ENCODE measurements around the gene USP21. TPM values are rescaled to one million over a fixed set of nuclear protein-coding genes. Genes with fewer than 3 reads are reported as not detected.

USP21 gene, protein sequence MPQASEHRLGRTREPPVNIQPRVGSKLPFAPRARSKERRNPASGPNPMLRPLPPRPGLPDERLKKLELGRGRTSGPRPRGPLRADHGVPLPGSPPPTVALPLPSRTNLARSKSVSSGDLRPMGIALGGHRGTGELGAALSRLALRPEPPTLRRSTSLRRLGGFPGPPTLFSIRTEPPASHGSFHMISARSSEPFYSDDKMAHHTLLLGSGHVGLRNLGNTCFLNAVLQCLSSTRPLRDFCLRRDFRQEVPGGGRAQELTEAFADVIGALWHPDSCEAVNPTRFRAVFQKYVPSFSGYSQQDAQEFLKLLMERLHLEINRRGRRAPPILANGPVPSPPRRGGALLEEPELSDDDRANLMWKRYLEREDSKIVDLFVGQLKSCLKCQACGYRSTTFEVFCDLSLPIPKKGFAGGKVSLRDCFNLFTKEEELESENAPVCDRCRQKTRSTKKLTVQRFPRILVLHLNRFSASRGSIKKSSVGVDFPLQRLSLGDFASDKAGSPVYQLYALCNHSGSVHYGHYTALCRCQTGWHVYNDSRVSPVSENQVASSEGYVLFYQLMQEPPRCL
- 10 to 100 TPM; 62.0 to 63.6 TPM for total RNA-seq
- 10 to 100 TPM; 15.5 to 30.6 TPM for polyA plus RNA-seq

DNA sequence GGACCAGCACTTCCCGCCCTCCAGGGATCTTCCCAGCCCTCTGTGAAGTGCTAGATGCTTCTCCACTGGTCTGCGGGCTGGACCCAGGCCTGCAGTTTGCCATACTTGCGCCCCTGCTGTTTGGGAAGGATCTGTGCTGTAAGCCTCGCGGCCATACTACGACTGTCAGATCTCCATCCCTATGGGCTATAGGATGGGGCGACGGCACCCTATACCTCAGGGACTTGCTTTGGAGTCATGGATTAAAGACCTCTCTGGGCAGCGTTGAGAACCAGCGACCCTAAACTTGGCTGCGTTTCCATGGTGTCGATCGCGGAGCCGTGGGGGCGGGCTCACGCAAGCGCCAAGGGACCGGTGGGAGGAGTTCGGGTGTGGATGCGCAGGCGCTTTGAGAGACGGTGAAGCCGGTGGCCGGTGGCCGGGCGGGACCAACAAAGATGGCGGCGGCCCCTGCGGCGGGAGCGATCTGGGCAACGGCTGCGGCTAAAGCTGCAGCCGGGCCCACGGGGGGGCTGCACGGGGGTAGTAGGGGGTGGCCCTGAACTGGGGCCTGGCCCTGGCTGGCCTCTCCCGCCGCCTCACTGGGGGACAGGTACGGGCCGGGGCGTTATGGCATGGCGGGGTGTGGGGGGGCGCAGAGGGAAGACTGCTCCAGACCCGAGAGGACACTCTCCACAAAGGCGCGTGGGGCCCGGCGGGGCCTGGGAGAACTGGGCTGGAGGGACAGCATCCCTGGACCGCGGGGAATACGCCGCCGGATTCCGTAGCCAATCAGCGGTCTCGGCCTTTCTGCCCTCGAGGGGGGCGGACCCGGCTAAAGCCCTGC lies at the start of gene USP21:
Gene USP21, plus strand, starts transcription at position 414 of the 826 bp plus-strand sequence. CDS start 1,141 bp downstream, outside the sequence.
- peaks cover 0 to 3% (median 0%) of the 10 kb centered on the region in 8 donors for H3K9me3 Mint-ChIP-seq
- Histone ChIP-seq H3K4me1 (ENCODE audit: insufficient read depth, low read length) (peaks cover 45% of the 10 kb centered on the region), H3K9me3 (ENCODE audit: control insufficient read depth in 1 of 2, low read length in 2 of 2) (no peaks in the 10 kb centered on the region), H3K4me3 (ENCODE audit: low read length in 2 of 2) (peak within 1 kb of the TSS; percentile 83 to 93), H3K36me3 (ENCODE audit: insufficient read depth, low read length) (peaks cover 19% of the 10 kb centered on the region), H3K27ac (ENCODE audit: low read depth, low read length) (peak within 1 kb of the TSS; percentile 84), H3K27me3 (ENCODE audit: insufficient read depth, low read length) (no peaks in the 10 kb centered on the region)
- peak; percentile 91 to 92 (median 92) for DNase-seq
- POLR2A ChIA-PET (ENCODE audit: partially characterized antibody) = interaction anchor here (0.6 to 2.7 kb wide), 7 partner anchors 11 to 138 kb away, joined by 3 to 15 read pairs (median 9); partner anchors contain the start of genes B4GALT3, NDUFS2 and TOMM40L
- peaks cover 40 to 77% (median 61%) of the 10 kb centered on the region in 4 donors for H3K4me1 Mint-ChIP-seq
- CTCF ChIA-PET (ENCODE audit: partially characterized antibody) = interaction anchor here (1.0 to 2.4 kb wide), 4 partner anchors 33 to 90 kb away, joined by 3 to 9 read pairs (median 6); partner anchors contain the start of genes ARHGAP30, NDUFS2 and TOMM40L
- intact Hi-C loops (cut with micrococcal nuclease) = loop anchor here (10.0 kb wide), 1 partner anchor 1064 kb away; the partner anchor contains the start of gene IGSF8
- no peaks in the 10 kb centered on the region for H3K27me3 Mint-ChIP-seq
- H3K36me3 Mint-ChIP-seq = peaks cover 27 to 59% of the 10 kb centered on the region in 2 donors
- H3K4me3 Mint-ChIP-seq = peak within 1 kb of the TSS; percentile 91 to 99 (median 94)
- H3K27ac Mint-ChIP-seq = peak within 1 kb of the TSS; percentile 94 to 99 (median 97)

DNA sequence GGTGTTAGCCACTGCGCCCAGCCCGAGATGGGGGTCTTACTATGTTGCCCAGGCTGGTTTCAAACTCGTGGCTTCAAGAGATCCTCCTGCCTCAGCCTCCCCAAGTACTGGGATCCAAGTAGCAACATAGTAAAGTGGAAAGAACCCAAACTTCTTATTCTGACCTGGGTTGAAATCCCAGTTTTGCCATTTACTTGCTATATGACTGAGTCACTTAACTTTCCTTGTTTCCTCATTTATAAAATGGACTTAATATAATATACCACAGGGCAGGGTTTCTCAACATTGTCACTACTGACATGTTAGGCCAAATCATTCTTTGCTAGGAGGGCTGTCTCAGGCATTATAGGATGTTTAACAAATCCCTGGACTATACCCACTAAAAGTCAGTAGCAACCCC lies 48.2 kb upstream of the USP21 start:
- Mint-ChIP-seq H3K4me1 (peaks cover 34 to 53% (median 42%) of the 10 kb centered on the region in 4 donors), H3K4me3 (no peak overlapping the region), H3K36me3 (peaks cover 8 to 33% of the 10 kb centered on the region in 2 donors), H3K27ac (peak overlapping the region in 1 of 7 donors; percentile 67), H3K9me3 (peaks cover 0 to under 1% (median 0%) of the 10 kb centered on the region in 8 donors), H3K27me3 (no peaks in the 10 kb centered on the region)
- ChIA-PET POLR2A (ENCODE audit: partially characterized antibody) (no interaction called here), CTCF (ENCODE audit: partially characterized antibody) (no interaction called here)
- H3K36me3 ChIP-seq (ENCODE audit: insufficient read depth, low read length) = peaks cover 3% of the 10 kb centered on the region
- no peak overlapping the region for H3K4me3 ChIP-seq (ENCODE audit: low read length in 2 of 2)
- intact Hi-C loops (cut with micrococcal nuclease) = no loop called here
- H3K9me3 ChIP-seq (ENCODE audit: control insufficient read depth in 1 of 2, low read length in 2 of 2) = no peaks in the 10 kb centered on the region
- H3K27me3 ChIP-seq (ENCODE audit: insufficient read depth, low read length) = no peaks in the 10 kb centered on the region
- DNase-seq = no peak
- H3K27ac ChIP-seq (ENCODE audit: low read depth, low read length) = no peak overlapping the region
- peaks cover 39% of the 10 kb centered on the region for H3K4me1 ChIP-seq (ENCODE audit: insufficient read depth, low read length)

DNA sequence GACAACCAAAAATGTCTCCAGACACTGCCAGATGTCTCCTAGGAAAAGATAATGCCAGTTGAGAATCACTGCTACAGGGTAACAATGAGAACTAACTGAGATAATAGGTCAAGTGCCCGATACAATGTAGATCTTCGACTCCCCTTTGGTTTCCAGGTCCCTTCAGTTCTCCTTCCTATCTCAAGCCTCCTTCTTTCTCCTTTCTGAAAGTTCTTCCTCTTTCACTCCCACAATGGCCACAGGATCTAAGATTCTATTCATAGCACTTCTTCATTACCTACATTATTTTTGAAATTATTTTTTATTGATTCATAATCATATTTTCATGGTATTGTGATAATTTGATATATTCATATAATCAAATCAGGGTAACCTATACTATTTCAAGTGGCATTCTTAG lies 47.8 kb upstream of the USP21 start:
- H3K27me3 Mint-ChIP-seq = no peaks in the 10 kb centered on the region
- no peaks in the 10 kb centered on the region for H3K27me3 ChIP-seq (ENCODE audit: insufficient read depth, low read length)
- H3K36me3 Mint-ChIP-seq = peaks cover 4 to 32% of the 10 kb centered on the region in 2 donors
- no peak overlapping the region for H3K4me3 Mint-ChIP-seq
- peaks cover 35 to 53% (median 42%) of the 10 kb centered on the region in 4 donors for H3K4me1 Mint-ChIP-seq
- H3K4me3 ChIP-seq (ENCODE audit: low read length in 2 of 2) = no peak overlapping the region
- peak overlapping the region in 3 of 7 donors; percentile 22 to 67 (median 54) for H3K27ac Mint-ChIP-seq
- intact Hi-C loops (cut with micrococcal nuclease) = no loop called here
- H3K9me3 ChIP-seq (ENCODE audit: control insufficient read depth in 1 of 2, low read length in 2 of 2) = no peaks in the 10 kb centered on the region
- POLR2A ChIA-PET (ENCODE audit: partially characterized antibody) = interaction anchor here (0.9 to 1.4 kb wide), 3 partner anchors 14 to 42 kb away, joined by 3 to 4 read pairs (median 3); partner anchors contain the start of genes DEDD, KLHDC9 and UFC1
- CTCF ChIA-PET (ENCODE audit: partially characterized antibody) = interaction anchor here (1.0 kb wide), 1 partner anchor 14 kb away, joined by 3 read pairs; no protein-coding TSS in a partner anchor
- H3K9me3 Mint-ChIP-seq = no peaks in the 10 kb centered on the region
- H3K36me3 ChIP-seq (ENCODE audit: insufficient read depth, low read length) = peaks cover 3% of the 10 kb centered on the region
- peaks cover 43% of the 10 kb centered on the region for H3K4me1 ChIP-seq (ENCODE audit: insufficient read depth, low read length)
- DNase-seq = no peak
- H3K27ac ChIP-seq (ENCODE audit: low read depth, low read length) = no peak overlapping the region

DNA sequence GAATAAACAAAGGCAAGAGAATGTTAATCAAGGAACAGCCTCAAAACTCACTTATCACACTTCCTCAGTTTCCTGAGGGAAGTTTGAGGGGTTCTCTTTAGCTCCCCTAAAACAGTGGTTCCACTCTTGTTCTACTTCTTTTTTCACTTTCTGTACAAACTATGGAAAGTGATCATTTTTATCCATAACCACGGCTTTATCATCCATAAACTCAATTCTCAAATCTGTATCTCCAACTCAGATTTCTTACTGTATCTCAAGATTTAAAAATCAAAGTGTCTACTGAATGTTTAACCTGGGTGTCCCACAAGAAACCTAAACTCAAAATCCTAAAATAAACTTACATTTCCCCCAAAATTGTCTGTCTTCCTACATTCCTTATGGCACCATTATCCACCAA lies 45.4 kb upstream of the USP21 start:
- Mint-ChIP-seq H3K4me3 (peak overlapping the region in 1 of 8 donors; percentile 5), H3K4me1 (peaks cover 37 to 71% (median 54%) of the 10 kb centered on the region in 4 donors), H3K36me3 (peaks cover 4 to 35% of the 10 kb centered on the region in 2 donors), H3K9me3 (no peaks in the 10 kb centered on the region), H3K27ac (peak overlapping the region in 6 of 7 donors; percentile 3 to 40 (median 14)), H3K27me3 (no peaks in the 10 kb centered on the region)
- DNase-seq = no peak
- H3K4me3 ChIP-seq (ENCODE audit: low read length in 2 of 2) = no peak overlapping the region
- intact Hi-C loops (cut with micrococcal nuclease) = no loop called here
- H3K9me3 ChIP-seq (ENCODE audit: control insufficient read depth in 1 of 2, low read length in 2 of 2) = no peaks in the 10 kb centered on the region
- H3K4me1 ChIP-seq (ENCODE audit: insufficient read depth, low read length) = peaks cover 58% of the 10 kb centered on the region
- ChIA-PET POLR2A (ENCODE audit: partially characterized antibody) (no interaction called here), CTCF (ENCODE audit: partially characterized antibody) (no interaction called here)
- no peak overlapping the region for H3K27ac ChIP-seq (ENCODE audit: low read depth, low read length)
- peaks cover 3% of the 10 kb centered on the region for H3K36me3 ChIP-seq (ENCODE audit: insufficient read depth, low read length)
- no peaks in the 10 kb centered on the region for H3K27me3 ChIP-seq (ENCODE audit: insufficient read depth, low read length)

DNA sequence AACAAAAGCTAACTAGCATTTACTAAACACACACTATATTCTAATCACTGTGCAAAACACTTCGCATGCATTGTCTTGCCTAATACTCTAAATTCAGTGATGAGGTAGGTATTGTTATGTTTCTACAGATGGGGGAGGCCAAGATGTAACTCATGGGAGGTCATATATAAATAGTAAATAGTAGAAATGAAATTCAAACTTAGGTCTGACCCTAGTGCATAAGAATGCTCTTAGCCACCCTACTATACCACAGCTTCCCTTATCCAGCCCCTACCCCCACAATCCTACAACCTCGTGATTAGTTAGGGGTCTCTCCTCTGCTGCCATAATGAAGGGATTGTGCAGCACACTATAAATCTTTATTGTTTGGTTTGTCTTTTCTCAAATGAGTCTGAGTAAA lies 44.7 kb upstream of the USP21 start:
- ChIA-PET POLR2A (ENCODE audit: partially characterized antibody) (no interaction called here), CTCF (ENCODE audit: partially characterized antibody) (no interaction called here)
- intact Hi-C loops (cut with micrococcal nuclease) = no loop called here
- Mint-ChIP-seq H3K4me3 (peak overlapping the region in 1 of 8 donors; percentile 5), H3K27ac (peak overlapping the region in 3 of 7 donors; percentile 10 to 36 (median 19)), H3K9me3 (no peaks in the 10 kb centered on the region), H3K27me3 (no peaks in the 10 kb centered on the region), H3K36me3 (peaks cover 4 to 34% of the 10 kb centered on the region in 2 donors), H3K4me1 (peaks cover 40 to 76% (median 58%) of the 10 kb centered on the region in 4 donors)
- Histone ChIP-seq H3K9me3 (ENCODE audit: control insufficient read depth in 1 of 2, low read length in 2 of 2) (no peaks in the 10 kb centered on the region), H3K27ac (ENCODE audit: low read depth, low read length) (no peak overlapping the region), H3K27me3 (ENCODE audit: insufficient read depth, low read length) (no peaks in the 10 kb centered on the region), H3K4me3 (ENCODE audit: low read length in 2 of 2) (no peak overlapping the region), H3K4me1 (ENCODE audit: insufficient read depth, low read length) (peaks cover 64% of the 10 kb centered on the region), H3K36me3 (ENCODE audit: insufficient read depth, low read length) (peaks cover under 1% of the 10 kb centered on the region)
- no peak for DNase-seq

DNA sequence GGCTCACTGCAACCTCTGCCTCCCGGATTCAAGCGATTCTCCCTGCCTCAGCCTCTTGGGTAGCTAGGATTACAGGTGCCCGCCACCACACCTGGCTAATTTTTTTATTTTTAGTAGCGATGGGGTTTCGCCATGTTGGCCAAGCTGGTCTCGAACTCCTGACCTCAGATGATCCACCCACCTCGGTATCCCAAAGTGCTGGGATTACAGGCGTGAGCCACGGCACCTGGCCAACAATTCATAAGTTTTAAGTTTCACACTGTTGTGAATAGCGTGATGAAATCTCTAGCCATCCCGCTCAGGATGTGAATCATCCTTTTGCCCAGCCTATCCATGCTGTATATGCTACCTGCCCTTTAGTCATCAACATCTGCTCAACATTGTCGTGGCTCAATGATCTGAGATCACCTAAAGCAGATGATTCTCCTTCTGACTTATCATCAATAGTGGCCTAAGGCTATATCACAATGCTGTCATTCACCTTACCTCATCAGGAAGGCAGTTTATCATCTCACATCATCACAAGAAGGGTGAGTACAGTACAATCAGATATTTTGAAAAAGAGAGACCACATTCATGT lies 44.1 kb upstream of the USP21 start:
- H3K4me1 ChIP-seq (ENCODE audit: insufficient read depth, low read length) = peaks cover 71% of the 10 kb centered on the region
- ChIA-PET CTCF (ENCODE audit: partially characterized antibody) (no interaction called here), POLR2A (ENCODE audit: partially characterized antibody) (interaction anchor here (1.0 to 4.3 kb wide), 3 partner anchors 17 to 46 kb away, joined by 3 to 47 read pairs (median 24); partner anchors contain the start of genes ARHGAP30, DEDD and KLHDC9)
- no peak overlapping the region for H3K27ac ChIP-seq (ENCODE audit: low read depth, low read length)
- Mint-ChIP-seq H3K27ac (peak overlapping the region in 4 of 7 donors; percentile 59 to 69 (median 65)), H3K4me3 (peak overlapping the region in 4 of 8 donors; percentile 25 to 62 (median 50)), H3K27me3 (no peaks in the 10 kb centered on the region), H3K36me3 (peaks cover 4 to 40% of the 10 kb centered on the region in 2 donors), H3K4me1 (peaks cover 45 to 83% (median 64%) of the 10 kb centered on the region in 4 donors), H3K9me3 (no peaks in the 10 kb centered on the region)
- no peak for DNase-seq
- peaks cover 2% of the 10 kb centered on the region for H3K36me3 ChIP-seq (ENCODE audit: insufficient read depth, low read length)
- H3K27me3 ChIP-seq (ENCODE audit: insufficient read depth, low read length) = no peaks in the 10 kb centered on the region
- intact Hi-C loops (cut with micrococcal nuclease) = no loop called here
- H3K4me3 ChIP-seq (ENCODE audit: low read length in 2 of 2) = no peak overlapping the region
- H3K9me3 ChIP-seq (ENCODE audit: control insufficient read depth in 1 of 2, low read length in 2 of 2) = no peaks in the 10 kb centered on the region
